GM12874 (cell line): ENCODE results near the gene HELZ.

Experiments used
- CTCF ChIP-seq: IDR thresholded peaks from 2 replicates; pipeline ENCODE4 v1.5.1; 2011; ENCODE audit warnings: low read depth, mild to moderate bottlenecking, control low read depth, low read length, moderate library complexity; ENCODE audit not compliant: insufficient read depth

The HELZ gene

GRCh38 chr17:67246653-67247415 lies 1.8 kb upstream of the HELZ start:
- no peak for TF ChIP-seq CTCF

- no peak for TF ChIP-seq CTCF
These were observed 1.3 kb upstream of the HELZ start for GRCh38 chr17:67246403-67246652.

GRCh38 chr17:67245694-67246402 lies 852 bp upstream of the HELZ start:
- TF ChIP-seq CTCF, result no peak

GRCh38 chr17:67244431-67245072 lies 444 bp downstream of the HELZ start:
- TF ChIP-seq CTCF, result no peak

GRCh38 chr17:67243284-67243683 lies 1.7 kb downstream of the HELZ start:
- TF ChIP-seq CTCF, result no peak

GRCh38 chr17:67241719-67242341 lies 3.2 kb downstream of the HELZ start:
- no peak for TF ChIP-seq CTCF

GRCh38 chr17:67239597-67239996 lies 5.4 kb downstream of the HELZ start:
- no peak for TF ChIP-seq CTCF
